HG03354 (cell line): ENCODE results near the gene PALD1.

ENCODE experiments used
- ATAC-seq: cut with Tn5 transposase; IDR thresholded peaks from one replicate; pipeline ENCODE4 v1.9.1; 2021; ENCODE audit warnings: mild to moderate bottlenecking; ENCODE audit not compliant: unreplicated experiment, poor library complexity, severe bottlenecking

Gene PALD1

GRCh38 chr10:70500812-70501301 lies 22.3 kb downstream of the PALD1 start:
- no peak for ATAC-seq

DNA sequence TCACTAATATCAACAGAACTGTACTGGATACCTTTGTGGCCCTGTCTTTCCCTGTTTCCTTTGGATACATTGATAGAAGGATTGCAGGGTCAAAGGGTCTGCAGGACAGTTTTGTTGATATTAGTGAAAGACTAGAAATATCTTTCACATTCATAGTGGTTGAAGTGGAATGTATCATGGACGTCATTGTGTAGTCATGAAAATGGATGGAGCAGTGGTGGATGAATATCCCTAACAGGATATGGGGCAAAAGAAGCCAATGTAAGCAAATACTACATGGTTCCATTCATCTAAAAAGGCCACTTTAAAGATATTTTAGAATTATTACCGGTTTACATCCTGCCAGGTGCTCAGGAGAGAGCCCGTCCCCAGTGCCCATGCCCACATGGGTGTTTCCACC lies 23.8 kb downstream of the PALD1 start:
- ATAC-seq = no peak

DNA sequence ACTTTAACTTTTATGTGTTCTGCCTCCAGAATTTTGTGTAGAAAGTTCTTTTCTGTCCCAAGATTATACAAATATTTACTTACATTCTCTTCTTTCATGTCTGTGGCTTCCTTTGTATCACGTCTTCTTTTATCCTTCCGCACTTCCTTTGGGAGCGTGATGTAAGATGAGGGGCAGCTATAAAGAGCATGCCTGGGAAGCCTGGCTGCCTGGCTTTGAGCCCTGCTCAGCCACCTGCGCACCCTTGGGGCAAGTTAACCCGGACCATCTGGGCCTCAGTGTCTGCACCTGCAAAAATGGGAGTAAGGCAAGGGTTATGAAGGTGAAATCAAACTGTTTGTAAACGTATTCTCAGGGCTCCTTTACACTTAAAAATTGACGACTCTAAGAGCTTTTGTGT lies 25.2 kb downstream of the PALD1 start:
- no peak for ATAC-seq

GRCh38 chr10:70504521-70505358 lies 26.2 kb downstream of the PALD1 start:
- ATAC-seq = no peak

GRCh38 chr10:70505908-70506307 lies 27.3 kb downstream of the PALD1 start:
- ATAC-seq = no peak

GRCh38 chr10:70507966-70508365 lies 29.4 kb downstream of the PALD1 start:
- no peak for ATAC-seq

- ATAC-seq = peak; percentile 51
Measured at GRCh38 chr10:70508912-70509756, 30.6 kb downstream of the PALD1 start.

DNA sequence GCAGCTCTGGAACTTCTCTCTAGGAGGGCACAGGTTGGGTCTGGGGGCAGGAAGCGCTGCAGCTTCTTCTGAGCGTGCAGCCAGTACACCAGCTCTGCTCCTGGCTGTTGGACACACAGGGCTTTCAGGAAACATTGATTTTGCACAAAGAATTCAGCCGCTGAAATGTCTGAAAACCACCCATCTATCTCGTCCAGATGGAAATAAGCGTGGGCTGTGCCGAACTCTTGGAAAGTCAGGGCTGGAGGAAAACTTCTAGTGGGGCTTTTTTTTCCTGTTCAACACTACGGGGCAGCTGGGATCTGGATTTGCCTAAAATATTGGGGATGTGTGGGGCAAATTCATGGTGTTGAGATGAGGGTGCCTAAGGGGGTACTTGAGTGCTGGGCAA lies 31.2 kb downstream of the PALD1 start:
- ATAC-seq = no peak

DNA sequence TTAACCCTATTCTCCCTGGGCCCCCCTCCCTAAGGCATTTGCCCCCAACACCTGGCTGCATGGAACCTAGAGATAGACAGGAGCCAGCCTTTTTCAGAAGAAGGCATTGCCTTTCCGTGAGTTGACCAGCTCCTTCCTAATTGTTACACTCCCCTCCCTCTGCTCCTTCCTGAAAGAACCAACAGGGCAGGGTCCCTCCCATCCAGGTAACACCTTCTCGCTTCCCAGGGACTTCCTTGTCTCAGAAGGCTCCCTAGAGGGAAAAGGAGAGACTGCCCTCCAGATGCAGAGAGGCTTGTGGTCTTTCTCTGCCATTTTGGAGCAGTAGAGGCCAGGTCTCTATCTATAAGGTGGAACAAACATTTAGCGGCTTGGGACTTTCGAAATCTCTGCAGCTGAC lies 31.9 kb downstream of the PALD1 start:
- no peak for ATAC-seq

DNA sequence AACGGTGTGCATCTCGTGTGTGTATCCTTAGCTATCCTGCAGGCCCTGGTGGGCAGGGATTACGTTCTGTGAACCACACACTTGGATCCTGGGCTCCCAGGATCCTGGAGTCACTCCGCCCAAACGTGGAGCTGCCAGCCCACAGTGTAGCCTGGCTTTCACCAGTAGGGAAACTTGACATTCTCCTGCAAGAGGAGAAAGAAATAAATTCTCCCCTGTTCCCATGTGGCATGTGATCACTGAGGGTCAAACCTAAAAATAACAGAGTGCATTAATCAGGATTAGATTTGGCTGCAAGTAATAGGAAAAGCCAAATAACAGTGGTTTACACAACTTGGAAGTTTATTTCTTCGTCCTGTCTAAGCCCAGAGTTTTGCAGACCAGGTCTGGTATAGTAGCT lies 32.3 kb downstream of the PALD1 start:
- ATAC-seq = no peak

- ATAC-seq = no peak
Measured at GRCh38 chr10:70512149-70512639, 33.6 kb downstream of the PALD1 start.

DNA sequence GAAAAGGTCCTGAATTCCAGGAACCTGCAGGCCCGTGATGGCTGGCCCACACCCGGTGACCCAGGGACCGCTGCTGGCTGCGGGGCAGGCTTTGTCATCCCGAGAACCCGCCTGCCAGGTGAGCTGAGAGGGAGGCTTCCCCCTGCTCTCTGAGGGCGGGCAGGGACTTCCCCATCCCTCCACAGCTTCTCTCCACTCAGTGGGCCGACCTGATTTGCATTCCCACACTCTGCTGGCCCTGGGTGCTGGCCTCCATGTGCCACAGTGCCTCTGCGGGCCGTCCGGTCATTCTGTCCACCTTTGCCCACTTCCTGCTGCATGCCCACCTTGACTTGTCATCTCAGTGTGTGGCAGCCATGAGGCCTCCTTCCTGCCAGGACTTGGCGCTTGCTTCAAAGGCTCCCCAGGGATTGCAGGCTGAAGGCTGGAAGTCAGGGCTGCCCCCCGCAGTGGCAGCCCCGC lies 35.3 kb downstream of the PALD1 start:
- peak; percentile 85 for ATAC-seq

GRCh38 chr10:70514591-70514990 lies 36.0 kb downstream of the PALD1 start:
- ATAC-seq = no peak

DNA sequence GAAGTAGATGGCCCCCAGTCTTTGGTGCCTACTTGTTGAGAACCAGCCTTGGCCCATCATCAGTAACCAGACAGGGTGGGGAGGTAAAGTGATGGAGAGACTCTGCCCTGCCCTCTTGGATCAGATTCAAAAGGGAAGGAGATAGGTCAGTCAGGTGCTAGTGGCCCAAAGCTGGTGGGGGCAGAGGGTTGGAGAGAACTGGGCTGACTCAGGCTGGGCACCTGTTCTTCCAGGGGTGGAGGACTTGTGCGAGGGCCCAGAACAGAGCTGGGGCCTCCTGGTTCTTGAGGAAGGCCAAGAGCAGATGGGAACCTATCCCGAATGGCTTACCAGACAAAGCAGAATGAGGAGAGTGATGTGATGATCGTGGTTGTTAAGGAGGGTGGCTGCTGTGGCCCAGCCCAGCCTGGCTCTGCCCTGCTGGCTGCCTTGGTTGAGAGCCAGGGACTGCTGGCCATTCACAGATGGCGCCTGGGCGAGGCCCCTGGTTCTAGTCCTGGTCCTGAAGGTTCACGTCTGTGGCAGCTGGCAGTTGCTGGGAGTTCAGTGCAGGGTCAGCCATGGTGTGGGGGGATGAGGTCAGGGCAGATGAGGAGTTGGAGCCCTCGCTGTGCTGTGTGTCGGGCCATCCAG lies 36.6 kb downstream of the PALD1 start:
- ATAC-seq = no peak

- no peak for ATAC-seq
Measured at GRCh38 chr10:70518695-70519094, 40.1 kb downstream of the PALD1 start.

- ATAC-seq = no peak
Measured at GRCh38 chr10:70523057-70523456, 44.5 kb downstream of the PALD1 start.

- ATAC-seq = no peak
Measured at GRCh38 chr10:70523549-70523948, 45.0 kb downstream of the PALD1 start.

DNA sequence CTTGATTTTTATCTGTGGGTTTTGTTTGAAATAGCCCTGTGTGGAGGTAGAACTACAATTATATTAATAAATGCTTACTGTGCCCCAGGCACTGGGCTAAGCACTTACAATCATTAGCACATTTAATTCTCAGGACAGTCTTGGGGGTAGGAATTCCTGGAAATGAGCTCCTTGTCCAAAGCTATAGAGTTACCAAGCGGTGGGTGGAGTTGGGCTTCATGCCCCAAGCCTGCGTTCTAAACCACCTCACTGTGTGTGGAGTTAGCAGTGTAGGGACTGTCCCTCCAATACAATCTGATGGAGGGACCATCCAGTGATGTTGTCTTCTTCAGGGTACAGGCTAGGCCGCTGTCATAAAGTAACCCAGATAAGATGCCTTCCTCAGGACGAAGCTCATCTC lies 49.7 kb downstream of the PALD1 start:
- ATAC-seq = no peak

- no peak for ATAC-seq
Measured at GRCh38 chr10:70528741-70529362, 50.3 kb downstream of the PALD1 start.

GRCh38 chr10:70529848-70530247 lies 51.3 kb downstream of the PALD1 start:
- no peak for ATAC-seq
